ENCODE results near the gene NELL2.
A peak's percentile ranks its signal among the peaks of the same experiment; 100 is the strongest.

The NELL2 gene

GRCh38 chr12:44589697-44590096 lies 286.4 kb downstream of the NELL2 start:
- peak in 1 of 2 experiments; percentile 33 for DNase-seq

- DNase-seq = no peak
Observed at GRCh38 chr12:44588651-44589050, 287.5 kb downstream of the NELL2 start.

- DNase-seq = no peak
Observed at GRCh38 chr12:44584625-44585024, 291.5 kb downstream of the NELL2 start.

GRCh38 chr12:44582521-44582920 lies 293.6 kb downstream of the NELL2 start:
- no peak for DNase-seq

GRCh38 chr12:44581642-44582242 lies 294.4 kb downstream of the NELL2 start:
- DNase-seq = no peak

GRCh38 chr12:44574586-44574985 lies 301.5 kb downstream of the NELL2 start:
- DNase-seq = no peak

GRCh38 chr12:44573723-44574122 lies 302.4 kb downstream of the NELL2 start:
- no peak for DNase-seq

GRCh38 chr12:44571006-44571550 lies 305.0 kb downstream of the NELL2 start:
- no peak for DNase-seq

- no peak for DNase-seq
Observed at GRCh38 chr12:44570036-44570583, 306.0 kb downstream of the NELL2 start.

GRCh38 chr12:44565163-44565562 lies 311.0 kb downstream of the NELL2 start:
- no peak for DNase-seq

- no peak for DNase-seq
Observed at GRCh38 chr12:44563486-44563885, 312.6 kb downstream of the NELL2 start.

- DNase-seq = no peak
Observed at GRCh38 chr12:44558340-44559100, 317.6 kb downstream of the NELL2 start.

- no peak for DNase-seq
Observed at GRCh38 chr12:44555454-44555853, 320.7 kb downstream of the NELL2 start.

GRCh38 chr12:44551631-44552030 lies 324.5 kb downstream of the NELL2 start:
- no peak for DNase-seq

- DNase-seq = no peak
Observed at GRCh38 chr12:44550377-44550776, 325.7 kb downstream of the NELL2 start.

- no peak for DNase-seq
Observed at GRCh38 chr12:44546060-44546459, 330.1 kb downstream of the NELL2 start.

- no peak for DNase-seq
Observed at GRCh38 chr12:44544018-44544417, 332.1 kb downstream of the NELL2 start.

GRCh38 chr12:44542716-44543115 lies 333.4 kb downstream of the NELL2 start:
- DNase-seq = no peak

- no peak for DNase-seq
Observed at GRCh38 chr12:44537354-44537753, 338.8 kb downstream of the NELL2 start.

- no peak for DNase-seq
Observed at GRCh38 chr12:44532940-44533339, 343.2 kb downstream of the NELL2 start.

GRCh38 chr12:44531320-44531971 lies 344.7 kb downstream of the NELL2 start:
- DNase-seq = no peak

- no peak for DNase-seq
Observed at GRCh38 chr12:44526655-44527182, 349.4 kb downstream of the NELL2 start.

Measured in SW 1271 (cell line).